Activated B cell treated with CpG ODN at 0.5 μM for 24 hours (primary cell): ENCODE data around the gene WTAP. TPM values are rescaled to one million over a fixed set of nuclear protein-coding genes. Genes with fewer than 3 reads are reported as not detected.
A peak's percentile ranks its signal among the peaks of the same experiment; 100 is the strongest.
"Not testable (repeated sequence)": the region's sequence is repeated elsewhere in the genome, so short reads cannot be mapped to it uniquely, and the experiment has no call there.

Experiments used
- ATAC-seq: fragments of 200-7000 bp; cut with Tn5 transposase; one replicate; pipeline ENCODE4 v1.10.0; 2021; ENCODE audit warnings: low read depth, mild to moderate bottlenecking, moderate library complexity
- CTCF ChIA-PET: fragments of 350-600 bp; sonication (Branson Sonifier 250); formaldehyde crosslinking; loops from one replicate; lab custom pipeline; 2021; ENCODE audit warnings: antibody characterized with exemption; lab: Charles Lee
- POLR2A ChIA-PET: fragments of 350-600 bp; sonication (Branson Sonifier 250); formaldehyde crosslinking; loops from one replicate; lab custom pipeline; 2021; ENCODE audit warnings: antibody characterized with exemption; lab: Charles Lee
- DNase-seq: peaks from one replicate; pipeline ENCODE4 v3.0.0; 2022
- H3K27ac Mint-ChIP-seq: one replicate; pipeline ENCODE4 v1.8.0; 2020; ENCODE audit warnings: mixed read lengths
- H3K27me3 Mint-ChIP-seq: one replicate; pipeline ENCODE4 v1.8.0; 2021; ENCODE audit warnings: mixed read lengths
- H3K36me3 Mint-ChIP-seq: one replicate; pipeline ENCODE4 v1.8.0; 2021; ENCODE audit warnings: low read depth, mixed read lengths
- H3K4me1 Mint-ChIP-seq: one replicate; pipeline ENCODE4 v1.8.0; 2021; ENCODE audit warnings: mixed read lengths
- H3K4me3 Mint-ChIP-seq: one replicate; pipeline ENCODE4 v1.8.0; 2020; ENCODE audit warnings: mild to moderate bottlenecking, mixed read lengths
- H3K9me3 Mint-ChIP-seq: one replicate; pipeline ENCODE4 v1.8.0; 2020; ENCODE audit warnings: mixed read lengths
- intact Hi-C: fragments of 100-400 bp; cut with micrococcal nuclease; formaldehyde crosslinking; loops from one replicate; pipeline ENCODE4 v1.15.1; 2024
- total RNA-seq: library from RNA; stranded (reverse); gene quantifications from 2 replicates; pipeline ENCODE4 v1.2.3, GENCODE V29; 2022
- TF ChIP-seq, protein P1 (sequence below): fragments of 200-600 bp; IDR thresholded peaks from one replicate; pipeline ENCODE4 v1.8.0; 2022; ENCODE audit warnings: antibody characterized with exemption, mild to moderate bottlenecking

Gene WTAP
- total RNA-seq, 1 donor from 2014 or later: 141 TPM

GRCh38 chr6:159723259-159723658, 4.0 kb upstream of the WTAP start:
- Mint-ChIP-seq H3K9me3 (no peaks in the 10 kb centered on the region), H3K36me3 (peaks cover 22% of the 10 kb centered on the region), H3K27me3 (no peaks in the 10 kb centered on the region), H3K4me1 (peaks cover 16% of the 10 kb centered on the region), H3K4me3 (no peak overlapping the region), H3K27ac (no peak overlapping the region)
- ChIA-PET POLR2A (interaction anchor here (1.2 to 2.0 kb wide), 2 partner anchors 38 to 66 kb away, joined by 3 to 5 read pairs; partner anchors contain the start of genes ACAT2 and TCP1), CTCF (interaction anchor here (2.3 kb wide), 1 partner anchor 31 kb away, joined by 11 read pairs; no protein-coding TSS in a partner anchor)
- TF ChIP-seq, protein P1, sequence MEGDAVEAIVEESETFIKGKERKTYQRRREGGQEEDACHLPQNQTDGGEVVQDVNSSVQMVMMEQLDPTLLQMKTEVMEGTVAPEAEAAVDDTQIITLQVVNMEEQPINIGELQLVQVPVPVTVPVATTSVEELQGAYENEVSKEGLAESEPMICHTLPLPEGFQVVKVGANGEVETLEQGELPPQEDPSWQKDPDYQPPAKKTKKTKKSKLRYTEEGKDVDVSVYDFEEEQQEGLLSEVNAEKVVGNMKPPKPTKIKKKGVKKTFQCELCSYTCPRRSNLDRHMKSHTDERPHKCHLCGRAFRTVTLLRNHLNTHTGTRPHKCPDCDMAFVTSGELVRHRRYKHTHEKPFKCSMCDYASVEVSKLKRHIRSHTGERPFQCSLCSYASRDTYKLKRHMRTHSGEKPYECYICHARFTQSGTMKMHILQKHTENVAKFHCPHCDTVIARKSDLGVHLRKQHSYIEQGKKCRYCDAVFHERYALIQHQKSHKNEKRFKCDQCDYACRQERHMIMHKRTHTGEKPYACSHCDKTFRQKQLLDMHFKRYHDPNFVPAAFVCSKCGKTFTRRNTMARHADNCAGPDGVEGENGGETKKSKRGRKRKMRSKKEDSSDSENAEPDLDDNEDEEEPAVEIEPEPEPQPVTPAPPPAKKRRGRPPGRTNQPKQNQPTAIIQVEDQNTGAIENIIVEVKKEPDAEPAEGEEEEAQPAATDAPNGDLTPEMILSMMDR: no peak
- intact Hi-C loops: no loop called here
- DNase-seq: no peak
- no peak for ATAC-seq

GRCh38 chr6:159724778-159725177, 2.5 kb upstream of the WTAP start:
- peaks cover 24% of the 10 kb centered on the region for H3K36me3 Mint-ChIP-seq
- TF ChIP-seq, protein P1: no peak
- H3K4me1 Mint-ChIP-seq: peaks cover 31% of the 10 kb centered on the region
- DNase-seq: no peak
- POLR2A ChIA-PET: interaction anchor here (0.7 kb wide), 1 partner anchor 26 kb away, joined by 3 read pairs; no protein-coding TSS in a partner anchor
- intact Hi-C loops: loop anchor here (5.0 kb wide), 1 partner anchor 208 kb away; no protein-coding TSS in a partner anchor
- ATAC-seq: no peak
- no peaks in the 10 kb centered on the region for H3K9me3 Mint-ChIP-seq
- CTCF ChIA-PET: interaction anchor here (1.4 kb wide), 1 partner anchor 32 kb away, joined by 3 read pairs; the partner anchor contains the start of gene SOD2
- H3K27ac Mint-ChIP-seq: peak overlapping the region; percentile 35
- H3K27me3 Mint-ChIP-seq: no peaks in the 10 kb centered on the region
- no peak overlapping the region for H3K4me3 Mint-ChIP-seq

DNA sequence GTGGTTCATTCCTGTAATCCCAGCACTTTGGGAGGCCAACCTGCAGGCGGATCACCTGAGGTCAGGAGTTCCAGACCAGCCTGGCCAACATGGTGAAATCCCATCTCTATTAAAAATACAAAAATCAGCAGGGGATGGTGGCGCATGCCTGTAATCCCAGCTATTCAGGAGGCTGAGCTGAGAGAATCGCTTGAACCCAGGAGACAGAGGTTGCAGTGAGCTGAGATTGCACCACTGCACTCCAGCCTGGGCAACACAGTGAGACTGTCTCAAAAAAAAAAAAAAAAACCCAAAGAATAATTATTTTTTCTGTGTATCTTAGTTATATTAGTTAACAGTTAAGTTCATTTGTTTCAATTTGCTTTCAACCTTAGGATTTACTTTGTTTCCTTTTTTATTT, 2.1 kb upstream of the WTAP start:
- H3K4me3 Mint-ChIP-seq: not testable (repeated sequence)

DNA sequence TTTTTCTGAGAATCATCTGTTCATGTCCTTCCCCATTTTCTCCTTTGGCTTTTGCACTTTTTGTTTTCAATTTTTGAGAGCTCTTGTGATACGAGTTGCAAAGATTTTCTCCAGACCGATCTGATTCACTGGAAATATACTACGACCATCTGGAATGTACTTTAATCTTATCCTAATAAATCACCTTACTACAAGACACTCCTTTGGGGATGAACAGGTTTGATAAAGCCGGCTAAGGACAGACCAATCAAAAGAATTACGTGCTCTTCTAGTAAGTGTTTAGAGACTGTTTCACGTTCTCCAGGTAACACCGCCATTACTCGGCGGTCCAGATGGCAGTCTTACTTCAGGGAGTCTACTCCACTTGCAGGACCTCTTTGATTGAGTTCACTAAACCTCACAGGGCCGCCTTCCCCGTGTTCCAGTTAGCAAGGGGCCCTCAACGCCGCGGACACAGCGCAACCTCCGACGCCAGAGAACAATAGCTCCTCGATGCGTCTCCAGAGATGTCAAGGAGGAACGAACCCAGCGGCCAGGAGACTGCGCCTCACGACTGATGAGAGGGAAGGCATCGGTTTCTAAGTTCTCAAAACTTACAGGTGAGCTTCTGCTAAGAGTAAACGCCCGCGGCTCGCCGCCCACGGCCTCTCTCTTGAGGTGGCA, 920 bp upstream of the WTAP start:
- ChIA-PET CTCF (interaction anchor here (1.3 to 1.4 kb wide), 3 partner anchors 34 to 64 kb away, joined by 3 to 5 read pairs (median 4); partner anchors contain the start of genes MRPL18 and SOD2), POLR2A (interaction anchor here (0.6 to 4.8 kb wide), 19 partner anchors 7 to 1016 kb away, joined by 3 to 102 read pairs (median 5); partner anchors contain the start of genes ACAT2, MRPL18, RSPH3 and SOD2)
- TF ChIP-seq, protein P1: no peak
- no peak for ATAC-seq
- peak overlapping the region; percentile 99 for H3K27ac Mint-ChIP-seq
- H3K36me3 Mint-ChIP-seq: peaks cover 33% of the 10 kb centered on the region
- no peaks in the 10 kb centered on the region for H3K27me3 Mint-ChIP-seq
- H3K4me1 Mint-ChIP-seq: peaks cover 47% of the 10 kb centered on the region
- H3K9me3 Mint-ChIP-seq: no peaks in the 10 kb centered on the region
- intact Hi-C loops: loop anchor here (1.0 to 5.0 kb wide), 4 partner anchors 206 to 684 kb away; no protein-coding TSS in a partner anchor
- DNase-seq: no peak
- H3K4me3 Mint-ChIP-seq: peak overlapping the region; percentile 93

More for the DNA sequence above, 2.1 kb upstream of the WTAP start:
- DNase-seq, H3K27me3 Mint-ChIP-seq, ATAC-seq, H3K9me3 Mint-ChIP-seq: not testable (repeated sequence)
- POLR2A ChIA-PET: interaction anchor here (0.7 to 0.8 kb wide), 2 partner anchors 8 to 26 kb away, joined by 3 to 6 read pairs; no protein-coding TSS in a partner anchor
- H3K36me3 Mint-ChIP-seq: peaks cover 25% of the 10 kb centered on the region
- intact Hi-C loops: loop anchor here (5.0 kb wide), 1 partner anchor 207 kb away; no protein-coding TSS in a partner anchor
- CTCF ChIA-PET: interaction anchor here (1.4 kb wide), 1 partner anchor 32 kb away, joined by 3 read pairs; the partner anchor contains the start of gene SOD2
- H3K27ac Mint-ChIP-seq: peak overlapping the region; percentile 35
- H3K4me1 Mint-ChIP-seq: peaks cover 35% of the 10 kb centered on the region

DNA sequence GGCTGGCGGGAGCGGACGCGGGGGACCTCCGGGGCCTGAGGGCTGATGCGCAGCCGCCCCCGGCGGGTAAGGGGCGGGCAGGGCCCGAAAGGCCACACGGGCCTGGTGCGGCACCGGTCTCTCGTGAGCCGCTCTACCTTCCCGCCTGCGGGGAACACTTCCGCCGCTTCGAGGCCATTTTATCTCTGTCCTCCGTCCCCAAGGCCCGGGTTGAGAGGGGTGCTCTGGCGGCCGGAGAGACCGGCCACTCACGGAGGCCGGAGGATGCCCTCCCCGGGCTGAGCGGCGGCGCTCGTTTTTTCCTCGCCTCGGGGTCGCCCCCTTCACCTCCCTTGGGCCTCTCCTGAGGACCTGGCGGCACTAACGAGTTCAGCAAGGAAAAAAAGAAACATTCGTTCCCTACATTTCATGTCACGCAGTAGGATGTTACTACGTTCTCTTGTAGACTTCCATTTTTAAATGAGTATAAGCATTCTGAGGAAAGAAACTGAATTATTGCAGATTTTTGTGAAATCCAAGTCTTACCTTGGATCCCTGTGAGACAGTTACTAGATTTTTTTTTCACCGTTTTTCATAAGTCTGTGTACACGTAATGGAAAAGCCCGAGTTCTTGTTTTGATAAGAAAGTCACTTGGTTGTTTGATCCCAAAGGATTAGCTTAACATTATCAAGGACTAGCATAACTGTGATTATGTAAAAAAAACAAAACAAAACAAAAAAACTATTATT, 575 bp downstream of the WTAP start:
- ATAC-seq: peak; percentile 42
- peaks cover 31% of the 10 kb centered on the region for H3K36me3 Mint-ChIP-seq
- DNase-seq: no peak
- no peaks in the 10 kb centered on the region for H3K27me3 Mint-ChIP-seq
- H3K9me3 Mint-ChIP-seq: no peaks in the 10 kb centered on the region
- H3K27ac Mint-ChIP-seq: peak overlapping the region; percentile 89
- intact Hi-C loops: loop anchor here (1.0 to 5.0 kb wide), 7 partner anchors 15 to 685 kb away; partner anchors contain the start of genes ACAT2, SOD2 and TCP1
- CTCF ChIA-PET: interaction anchor here (1.5 kb wide), 1 partner anchor 35 kb away, joined by 5 read pairs; the partner anchor contains the start of gene SOD2
- POLR2A ChIA-PET: interaction anchor here (0.9 to 4.8 kb wide), 7 partner anchors 9 to 728 kb away, joined by 3 to 102 read pairs (median 12); partner anchors contain the start of genes ACAT2, MRPL18, RSPH3 and SOD2
- TF ChIP-seq, protein P1: no peak
- H3K4me1 Mint-ChIP-seq: peaks cover 51% of the 10 kb centered on the region
- H3K4me3 Mint-ChIP-seq: peak overlapping the region; percentile 89
